Sigmoid colon (tissue), 4 donors: ENCODE measurements around the gene ATG3.

Source experiments
- CTCF ChIP-seq, 4 experiments: fragments of 450-650 bp in 3 of 4; fragments of 200-600 bp in 1 of 4; IDR thresholded peaks; one replicate each; pipeline ENCODE4 v1.5.1; 2016 to 2019; ENCODE audit warnings: antibody characterized with exemption in 4 of 4, mild to moderate bottlenecking in 3 of 4, moderate library complexity in 2 of 4
- EP300 ChIP-seq, 4 donors: sonication (generic); formaldehyde crosslinking; IDR thresholded peaks; one replicate each; pipeline ENCODE4 v1.6.1; 2017; ENCODE audit warnings: antibody characterized with exemption in 4 of 4
- POLR2A ChIP-seq, 2 donors: fragments of 450-650 bp; IDR thresholded peaks; one replicate each; pipeline ENCODE4 v1.6.1; 2016; ENCODE audit warnings: antibody characterized with exemption in 2 of 2, mild to moderate bottlenecking in 2 of 2, moderate library complexity in 2 of 2
- POLR2AphosphoS5 ChIP-seq, 4 donors: sonication (generic); formaldehyde crosslinking; IDR thresholded peaks; one replicate each; pipeline ENCODE4 v1.6.1; 2017; ENCODE audit warnings: antibody characterized with exemption in 4 of 4

GRCh38 chr3:112585782-112586181 is 24.0 kb upstream of the ATG3 start:
- no peak for TF ChIP-seq CTCF (IDR thresholded peaks at IDR 0.05)
- TF ChIP-seq POLR2AphosphoS5 (IDR thresholded peaks at IDR 0.05) = no peak
- TF ChIP-seq POLR2A (IDR thresholded peaks at IDR 0.05) = no peak
- no peak for TF ChIP-seq EP300 (IDR thresholded peaks at IDR 0.05)
